Astrocyte (in vitro differentiated cells and primary cell): Measurements from ENCODE around the gene AP4B1. TPM values are rescaled to one million over a fixed set of nuclear protein-coding genes. Genes with fewer than 3 reads are reported as not detected.

Experiments
- DNase-seq: peaks from one replicate; pipeline ENCODE4 v3.0.0-alpha.2; 2010; ENCODE audit warnings: low read depth
- FAIRE-seq: peaks from 2 replicates; lab custom pipeline; 2011; peaks lifted over from hg19 to GRCh38; lab: Jason Lieb, UNC
- H2AFZ ChIP-seq: 2 replicates; pipeline ENCODE4 v1.6.0; 2012; ENCODE audit warnings: low read depth, low read length, inconsistent platforms
- H3K27ac ChIP-seq: 2 replicates; pipeline ENCODE4 v1.5.1; 2011; ENCODE audit warnings: low read depth, low read length, inconsistent platforms
- H3K27me3 ChIP-seq: 2 replicates; pipeline ENCODE4 v1.6.0; 2011; ENCODE audit warnings: low read length, inconsistent platforms; ENCODE audit not compliant: insufficient read depth
- H3K36me3 ChIP-seq: 2 replicates; pipeline ENCODE4 v1.5.1; 2011; ENCODE audit warnings: low read length, inconsistent platforms; ENCODE audit not compliant: insufficient read depth
- H3K4me1 ChIP-seq: 2 replicates; pipeline ENCODE4 v1.5.1; 2011; ENCODE audit warnings: low read length, inconsistent platforms; ENCODE audit not compliant: insufficient read depth
- H3K4me2 ChIP-seq: 2 replicates; pipeline ENCODE4 v1.6.0; 2012; ENCODE audit warnings: low read length, inconsistent platforms
- H3K4me3 ChIP-seq: 2 replicates; pipeline ENCODE4 v1.5.1; 2011; ENCODE audit warnings: low read depth, mild to moderate bottlenecking, low read length, inconsistent platforms; ENCODE audit not compliant: insufficient read depth
- H3K79me2 ChIP-seq: 2 replicates; pipeline ENCODE4 v1.6.0; 2012; ENCODE audit warnings: mild to moderate bottlenecking, low read length, inconsistent platforms; ENCODE audit not compliant: insufficient read depth
- H3K9ac ChIP-seq: 2 replicates; pipeline ENCODE4 v1.6.0; 2012; ENCODE audit warnings: mild to moderate bottlenecking, low read length, inconsistent platforms
- H3K9me3 ChIP-seq: 2 replicates; pipeline ENCODE4 v1.5.1; 2012; ENCODE audit warnings: low read depth, mild to moderate bottlenecking, low read length, inconsistent platforms; ENCODE audit not compliant: insufficient read depth
- H4K20me1 ChIP-seq: 2 replicates; pipeline ENCODE4 v1.6.0; 2012; ENCODE audit warnings: low read length, inconsistent platforms; ENCODE audit not compliant: insufficient read depth
- H3K27ac Mint-ChIP-seq: one replicate; pipeline ENCODE4 v1.8.0; 2021; ENCODE audit warnings: mild to moderate bottlenecking, mixed read lengths; ENCODE audit not compliant: unreplicated experiment
- H3K27me3 Mint-ChIP-seq: one replicate; pipeline ENCODE4 v1.8.0; 2021; ENCODE audit warnings: low read depth, mixed read lengths; ENCODE audit not compliant: unreplicated experiment
- H3K36me3 Mint-ChIP-seq: one replicate; pipeline ENCODE4 v1.8.0; 2021; ENCODE audit warnings: low read depth, mixed read lengths; ENCODE audit not compliant: unreplicated experiment
- H3K4me1 Mint-ChIP-seq: one replicate; pipeline ENCODE4 v1.8.0; 2021; ENCODE audit warnings: low read depth, mixed read lengths; ENCODE audit not compliant: unreplicated experiment
- H3K4me3 Mint-ChIP-seq: one replicate; pipeline ENCODE4 v1.8.0; 2021; ENCODE audit warnings: mild to moderate bottlenecking, moderate library complexity, mixed read lengths; ENCODE audit not compliant: unreplicated experiment
- H3K9me3 Mint-ChIP-seq: one replicate; pipeline ENCODE4 v1.8.0; 2021; ENCODE audit warnings: mild to moderate bottlenecking, mixed read lengths; ENCODE audit not compliant: unreplicated experiment
- EZH2 ChIP-seq: IDR thresholded peaks from 2 replicates; pipeline ENCODE4 v1.6.1; 2012; ENCODE audit warnings: mild to moderate bottlenecking, low read length, inconsistent platforms; ENCODE audit not compliant: insufficient read depth
- total RNA-seq: library from RNA; stranded (reverse); gene quantifications from 2 replicates; pipeline ENCODE4 v1.2.1, GENCODE V29; 2021
- TF ChIP-seq, protein P1 (sequence below): IDR thresholded peaks from 2 replicates; pipeline ENCODE4 v1.5.1; 2011; ENCODE audit warnings: low read depth, mild to moderate bottlenecking, inconsistent platforms, low read length, moderate library complexity; ENCODE audit not compliant: insufficient read depth

AP4B1 gene
- total RNA-seq, 1 donor from 2014 or later: 14.9 TPM

DNA sequence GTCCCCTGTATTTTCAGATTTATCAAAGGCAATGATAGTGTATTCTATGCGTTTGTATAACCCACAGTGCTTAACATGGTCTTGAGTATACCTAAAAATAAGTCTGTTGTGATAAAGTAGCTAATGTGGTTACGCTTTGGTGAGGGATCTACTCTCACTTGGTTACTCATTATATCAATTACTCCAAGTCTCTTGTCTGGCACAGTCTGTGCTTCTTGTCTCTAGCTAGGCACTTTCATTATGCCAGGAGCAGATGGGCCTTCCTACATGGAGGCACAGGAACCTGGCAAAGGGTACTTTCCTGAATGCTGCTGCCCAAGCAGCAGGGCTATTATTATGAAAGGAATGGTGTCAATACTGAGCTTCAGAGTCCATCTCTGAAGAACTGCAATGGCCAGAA is 28.9 kb downstream of the AP4B1 start:
- Histone ChIP-seq H3K4me1 (peaks cover 16% of the 10 kb centered on the region), H2AFZ (no peak overlapping the region), H3K9ac (no peak overlapping the region), H3K4me3 (no peak overlapping the region), H4K20me1 (no peaks in the 10 kb centered on the region), H3K79me2 (no peaks in the 10 kb centered on the region), H3K36me3 (no peaks in the 10 kb centered on the region), H3K27ac (no peak overlapping the region), H3K4me2 (no peak overlapping the region), H3K27me3 (no peaks in the 10 kb centered on the region), H3K9me3 (no peaks in the 10 kb centered on the region)
- FAIRE-seq (no peak), DNase-seq (no peak)
- H3K27me3 Mint-ChIP-seq: peaks cover 3% of the 10 kb centered on the region
- no peak for TF ChIP-seq EZH2
- TF ChIP-seq, protein P1, sequence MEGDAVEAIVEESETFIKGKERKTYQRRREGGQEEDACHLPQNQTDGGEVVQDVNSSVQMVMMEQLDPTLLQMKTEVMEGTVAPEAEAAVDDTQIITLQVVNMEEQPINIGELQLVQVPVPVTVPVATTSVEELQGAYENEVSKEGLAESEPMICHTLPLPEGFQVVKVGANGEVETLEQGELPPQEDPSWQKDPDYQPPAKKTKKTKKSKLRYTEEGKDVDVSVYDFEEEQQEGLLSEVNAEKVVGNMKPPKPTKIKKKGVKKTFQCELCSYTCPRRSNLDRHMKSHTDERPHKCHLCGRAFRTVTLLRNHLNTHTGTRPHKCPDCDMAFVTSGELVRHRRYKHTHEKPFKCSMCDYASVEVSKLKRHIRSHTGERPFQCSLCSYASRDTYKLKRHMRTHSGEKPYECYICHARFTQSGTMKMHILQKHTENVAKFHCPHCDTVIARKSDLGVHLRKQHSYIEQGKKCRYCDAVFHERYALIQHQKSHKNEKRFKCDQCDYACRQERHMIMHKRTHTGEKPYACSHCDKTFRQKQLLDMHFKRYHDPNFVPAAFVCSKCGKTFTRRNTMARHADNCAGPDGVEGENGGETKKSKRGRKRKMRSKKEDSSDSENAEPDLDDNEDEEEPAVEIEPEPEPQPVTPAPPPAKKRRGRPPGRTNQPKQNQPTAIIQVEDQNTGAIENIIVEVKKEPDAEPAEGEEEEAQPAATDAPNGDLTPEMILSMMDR: no peak
- H3K4me1 Mint-ChIP-seq: peaks cover 13% of the 10 kb centered on the region
- no peak overlapping the region for H3K27ac Mint-ChIP-seq
- no peaks in the 10 kb centered on the region for H3K9me3 Mint-ChIP-seq
- H3K4me3 Mint-ChIP-seq: no peak overlapping the region
- no peaks in the 10 kb centered on the region for H3K36me3 Mint-ChIP-seq

DNA sequence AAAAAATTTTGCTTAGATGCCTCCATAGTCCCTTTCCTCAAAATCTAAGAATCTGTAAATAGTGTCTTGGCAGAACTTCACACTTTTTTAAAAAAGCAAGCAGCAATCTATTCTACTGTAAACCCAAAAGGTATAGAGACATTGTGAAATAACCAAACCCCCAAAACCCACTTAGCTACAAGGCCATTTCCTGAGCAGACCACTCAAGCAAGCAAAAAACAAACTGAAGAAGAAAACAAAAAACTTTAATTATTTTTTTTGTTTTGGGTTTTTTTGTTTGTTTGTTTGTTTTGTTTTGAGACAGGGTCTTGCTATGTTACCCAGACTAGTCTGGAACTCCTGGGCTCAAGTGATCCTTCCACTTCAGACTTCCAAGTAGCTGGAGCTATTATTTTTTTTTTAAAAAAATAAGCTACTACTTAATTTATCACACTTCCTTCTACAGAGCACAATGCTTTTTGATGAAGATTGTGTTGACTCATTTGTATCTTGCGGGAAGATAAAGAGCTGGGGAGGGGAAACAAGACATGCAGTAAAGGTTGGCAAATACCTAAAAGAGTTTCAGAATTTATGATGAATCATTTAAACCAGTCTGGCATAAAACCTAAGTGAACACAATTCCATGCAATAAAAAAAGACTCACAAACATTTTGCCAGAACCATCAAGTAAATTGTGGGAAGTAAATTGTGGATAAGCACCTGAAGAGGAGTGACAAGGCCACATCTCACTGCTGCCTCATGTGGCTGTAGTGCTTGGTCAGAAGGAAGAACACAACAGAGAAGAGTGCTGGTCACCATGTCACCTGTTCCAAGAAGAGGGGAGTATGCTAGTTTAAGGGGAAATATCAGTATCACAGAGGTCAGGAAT is 30.4 kb downstream of the AP4B1 start:
- H3K27ac Mint-ChIP-seq: no peak overlapping the region
- peaks cover 12% of the 10 kb centered on the region for H3K4me1 Mint-ChIP-seq
- DNase-seq (peak; percentile 74), FAIRE-seq (no peak)
- Histone ChIP-seq H4K20me1 (no peaks in the 10 kb centered on the region), H3K4me3 (no peak overlapping the region), H3K27ac (no peak overlapping the region), H3K4me1 (peaks cover 16% of the 10 kb centered on the region), H3K4me2 (no peak overlapping the region), H3K27me3 (no peaks in the 10 kb centered on the region), H3K9ac (no peak overlapping the region), H3K9me3 (no peaks in the 10 kb centered on the region), H3K79me2 (no peaks in the 10 kb centered on the region), H3K36me3 (no peaks in the 10 kb centered on the region), H2AFZ (no peak overlapping the region)
- H3K27me3 Mint-ChIP-seq: peaks cover 3% of the 10 kb centered on the region
- no peaks in the 10 kb centered on the region for H3K36me3 Mint-ChIP-seq
- no peak for TF ChIP-seq EZH2
- TF ChIP-seq, protein P1: peak; percentile 32
- H3K4me3 Mint-ChIP-seq: no peak overlapping the region
- H3K9me3 Mint-ChIP-seq: no peaks in the 10 kb centered on the region
